ENCODE measurements around the gene NELFCD.

DNA sequence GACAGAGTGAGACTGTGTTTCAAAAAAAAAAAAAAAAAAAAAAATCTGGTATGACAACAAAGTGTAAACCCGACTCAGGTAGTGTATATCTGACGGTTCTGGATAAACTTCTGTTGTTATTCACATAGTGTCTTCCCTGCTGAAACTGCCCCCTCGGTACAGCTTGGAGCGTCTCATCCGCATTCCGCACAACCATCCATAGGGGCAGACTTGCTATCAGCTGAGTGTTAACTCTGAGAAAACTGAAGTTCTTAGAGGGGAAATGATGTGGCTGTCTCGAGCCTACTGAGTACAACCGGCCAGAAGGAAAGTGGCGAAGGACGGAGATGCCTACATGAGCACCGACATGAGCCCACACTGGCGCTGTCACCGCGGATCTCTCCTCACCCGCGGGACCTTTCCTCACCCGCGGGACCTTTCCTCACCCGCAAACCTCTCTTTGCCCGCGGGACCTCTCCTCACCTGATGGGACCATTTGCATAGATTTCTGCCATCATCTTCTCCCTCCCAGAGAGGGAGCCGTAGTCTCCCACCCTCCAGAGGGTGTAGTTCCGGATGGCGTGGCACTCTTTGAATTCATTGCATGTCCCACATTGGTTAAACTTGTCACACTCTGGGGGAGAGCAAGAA, 16.2 kb downstream of the NELFCD start:
- TF ChIP-seq CTCF (IDR thresholded peaks at IDR 0.05) (no peak), POLR2A (IDR thresholded peaks at IDR 0.05) (no peak)

Measured in thyroid gland (tissue), 4 donors.